ENCODE data around the gene ETNK1.
"Not testable (repeated sequence)": the region's sequence is repeated elsewhere in the genome, so short reads cannot be mapped to it uniquely, and the experiment has no call there.

Gene ETNK1

DNA sequence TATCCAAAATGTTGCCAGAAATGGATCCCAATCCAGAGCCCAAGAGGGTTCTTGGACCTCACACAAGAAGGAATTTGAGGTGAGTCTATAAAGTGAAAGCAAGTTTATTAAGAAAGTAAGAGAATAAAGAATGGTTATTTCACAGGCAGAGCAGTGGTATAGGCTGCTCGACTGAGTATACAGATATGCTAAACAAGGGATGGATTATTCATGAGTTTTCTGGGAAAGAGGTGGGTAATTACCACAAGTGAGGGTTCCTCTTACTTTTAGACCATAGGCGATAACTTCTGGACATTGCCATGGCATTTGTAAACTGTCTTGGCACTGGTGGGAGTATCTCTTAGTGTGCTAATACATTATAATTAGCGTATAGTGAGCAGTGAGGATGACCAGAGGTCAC, 73.6 kb downstream of the ETNK1 start:
- ATAC-seq = no peak
- TF ChIP-seq TCF4 (CRISPR knock-in tag; IDR thresholded peaks at IDR 0.05; ENCODE audit: borderline replicate concordance) = no peak
- no peak for TF ChIP-seq TOX (CRISPR knock-in tag; IDR thresholded peaks at IDR 0.05; ENCODE audit: borderline replicate concordance)
- no peak for TF ChIP-seq ZFP3 (CRISPR knock-in tag; IDR thresholded peaks at IDR 0.05)
- no peak for TF ChIP-seq ZNF8 (CRISPR knock-in tag; IDR thresholded peaks at IDR 0.05)
- TF ChIP-seq, protein P1, sequence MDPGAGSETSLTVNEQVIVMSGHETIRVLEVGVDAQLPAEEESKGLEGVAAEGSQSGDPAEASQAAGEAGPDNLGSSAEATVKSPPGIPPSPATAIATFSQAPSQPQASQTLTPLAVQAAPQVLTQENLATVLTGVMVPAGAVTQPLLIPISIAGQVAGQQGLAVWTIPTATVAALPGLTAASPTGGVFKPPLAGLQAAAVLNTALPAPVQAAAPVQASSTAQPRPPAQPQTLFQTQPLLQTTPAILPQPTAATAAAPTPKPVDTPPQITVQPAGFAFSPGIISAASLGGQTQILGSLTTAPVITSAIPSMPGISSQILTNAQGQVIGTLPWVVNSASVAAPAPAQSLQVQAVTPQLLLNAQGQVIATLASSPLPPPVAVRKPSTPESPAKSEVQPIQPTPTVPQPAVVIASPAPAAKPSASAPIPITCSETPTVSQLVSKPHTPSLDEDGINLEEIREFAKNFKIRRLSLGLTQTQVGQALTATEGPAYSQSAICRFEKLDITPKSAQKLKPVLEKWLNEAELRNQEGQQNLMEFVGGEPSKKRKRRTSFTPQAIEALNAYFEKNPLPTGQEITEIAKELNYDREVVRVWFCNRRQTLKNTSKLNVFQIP (CRISPR knock-in tag; IDR thresholded peaks at IDR 0.05; ENCODE audit: borderline replicate concordance, low read depth) = no peak
- TF ChIP-seq ISL1 (CRISPR knock-in tag; IDR thresholded peaks at IDR 0.05) = no peak
- TF ChIP-seq OSR1 (CRISPR knock-in tag; IDR thresholded peaks at IDR 0.05) = no peak
- TF ChIP-seq, protein P2, sequence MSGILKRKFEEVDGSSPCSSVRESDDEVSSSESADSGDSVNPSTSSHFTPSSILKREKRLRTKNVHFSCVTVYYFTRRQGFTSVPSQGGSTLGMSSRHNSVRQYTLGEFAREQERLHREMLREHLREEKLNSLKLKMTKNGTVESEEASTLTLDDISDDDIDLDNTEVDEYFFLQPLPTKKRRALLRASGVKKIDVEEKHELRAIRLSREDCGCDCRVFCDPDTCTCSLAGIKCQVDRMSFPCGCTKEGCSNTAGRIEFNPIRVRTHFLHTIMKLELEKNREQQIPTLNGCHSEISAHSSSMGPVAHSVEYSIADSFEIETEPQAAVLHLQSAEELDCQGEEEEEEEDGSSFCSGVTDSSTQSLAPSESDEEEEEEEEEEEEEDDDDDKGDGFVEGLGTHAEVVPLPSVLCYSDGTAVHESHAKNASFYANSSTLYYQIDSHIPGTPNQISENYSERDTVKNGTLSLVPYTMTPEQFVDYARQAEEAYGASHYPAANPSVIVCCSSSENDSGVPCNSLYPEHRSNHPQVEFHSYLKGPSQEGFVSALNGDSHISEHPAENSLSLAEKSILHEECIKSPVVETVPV (CRISPR knock-in tag; IDR thresholded peaks at IDR 0.05) = no peak
- TF ChIP-seq GLIS3 (CRISPR knock-in tag; IDR thresholded peaks at IDR 0.05) = no peak
- TF ChIP-seq, protein P3, sequence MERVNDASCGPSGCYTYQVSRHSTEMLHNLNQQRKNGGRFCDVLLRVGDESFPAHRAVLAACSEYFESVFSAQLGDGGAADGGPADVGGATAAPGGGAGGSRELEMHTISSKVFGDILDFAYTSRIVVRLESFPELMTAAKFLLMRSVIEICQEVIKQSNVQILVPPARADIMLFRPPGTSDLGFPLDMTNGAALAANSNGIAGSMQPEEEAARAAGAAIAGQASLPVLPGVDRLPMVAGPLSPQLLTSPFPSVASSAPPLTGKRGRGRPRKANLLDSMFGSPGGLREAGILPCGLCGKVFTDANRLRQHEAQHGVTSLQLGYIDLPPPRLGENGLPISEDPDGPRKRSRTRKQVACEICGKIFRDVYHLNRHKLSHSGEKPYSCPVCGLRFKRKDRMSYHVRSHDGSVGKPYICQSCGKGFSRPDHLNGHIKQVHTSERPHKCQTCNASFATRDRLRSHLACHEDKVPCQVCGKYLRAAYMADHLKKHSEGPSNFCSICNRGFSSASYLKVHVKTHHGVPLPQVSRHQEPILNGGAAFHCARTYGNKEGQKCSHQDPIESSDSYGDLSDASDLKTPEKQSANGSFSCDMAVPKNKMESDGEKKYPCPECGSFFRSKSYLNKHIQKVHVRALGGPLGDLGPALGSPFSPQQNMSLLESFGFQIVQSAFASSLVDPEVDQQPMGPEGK (CRISPR knock-in tag; IDR thresholded peaks at IDR 0.05; ENCODE audit: borderline replicate concordance) = no peak
- no peak for TF ChIP-seq CSDC2 (CRISPR knock-in tag; IDR thresholded peaks at IDR 0.05)
- TF ChIP-seq, protein P4, sequence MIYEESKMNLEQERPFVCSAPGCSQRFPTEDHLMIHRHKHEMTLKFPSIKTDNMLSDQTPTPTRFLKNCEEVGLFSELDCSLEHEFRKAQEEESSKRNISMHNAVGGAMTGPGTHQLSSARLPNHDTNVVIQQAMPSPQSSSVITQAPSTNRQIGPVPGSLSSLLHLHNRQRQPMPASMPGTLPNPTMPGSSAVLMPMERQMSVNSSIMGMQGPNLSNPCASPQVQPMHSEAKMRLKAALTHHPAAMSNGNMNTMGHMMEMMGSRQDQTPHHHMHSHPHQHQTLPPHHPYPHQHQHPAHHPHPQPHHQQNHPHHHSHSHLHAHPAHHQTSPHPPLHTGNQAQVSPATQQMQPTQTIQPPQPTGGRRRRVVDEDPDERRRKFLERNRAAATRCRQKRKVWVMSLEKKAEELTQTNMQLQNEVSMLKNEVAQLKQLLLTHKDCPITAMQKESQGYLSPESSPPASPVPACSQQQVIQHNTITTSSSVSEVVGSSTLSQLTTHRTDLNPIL (CRISPR knock-in tag; IDR thresholded peaks at IDR 0.05; ENCODE audit: low read depth) = no peak
- no peak for TF ChIP-seq PPARA (CRISPR knock-in tag; IDR thresholded peaks at IDR 0.05; ENCODE audit: borderline replicate concordance)
- no peak for TF ChIP-seq ZNF565 (CRISPR knock-in tag; conservative IDR thresholded peaks at IDR 0.05; ENCODE audit: low read depth)
- TF ChIP-seq, protein P5, sequence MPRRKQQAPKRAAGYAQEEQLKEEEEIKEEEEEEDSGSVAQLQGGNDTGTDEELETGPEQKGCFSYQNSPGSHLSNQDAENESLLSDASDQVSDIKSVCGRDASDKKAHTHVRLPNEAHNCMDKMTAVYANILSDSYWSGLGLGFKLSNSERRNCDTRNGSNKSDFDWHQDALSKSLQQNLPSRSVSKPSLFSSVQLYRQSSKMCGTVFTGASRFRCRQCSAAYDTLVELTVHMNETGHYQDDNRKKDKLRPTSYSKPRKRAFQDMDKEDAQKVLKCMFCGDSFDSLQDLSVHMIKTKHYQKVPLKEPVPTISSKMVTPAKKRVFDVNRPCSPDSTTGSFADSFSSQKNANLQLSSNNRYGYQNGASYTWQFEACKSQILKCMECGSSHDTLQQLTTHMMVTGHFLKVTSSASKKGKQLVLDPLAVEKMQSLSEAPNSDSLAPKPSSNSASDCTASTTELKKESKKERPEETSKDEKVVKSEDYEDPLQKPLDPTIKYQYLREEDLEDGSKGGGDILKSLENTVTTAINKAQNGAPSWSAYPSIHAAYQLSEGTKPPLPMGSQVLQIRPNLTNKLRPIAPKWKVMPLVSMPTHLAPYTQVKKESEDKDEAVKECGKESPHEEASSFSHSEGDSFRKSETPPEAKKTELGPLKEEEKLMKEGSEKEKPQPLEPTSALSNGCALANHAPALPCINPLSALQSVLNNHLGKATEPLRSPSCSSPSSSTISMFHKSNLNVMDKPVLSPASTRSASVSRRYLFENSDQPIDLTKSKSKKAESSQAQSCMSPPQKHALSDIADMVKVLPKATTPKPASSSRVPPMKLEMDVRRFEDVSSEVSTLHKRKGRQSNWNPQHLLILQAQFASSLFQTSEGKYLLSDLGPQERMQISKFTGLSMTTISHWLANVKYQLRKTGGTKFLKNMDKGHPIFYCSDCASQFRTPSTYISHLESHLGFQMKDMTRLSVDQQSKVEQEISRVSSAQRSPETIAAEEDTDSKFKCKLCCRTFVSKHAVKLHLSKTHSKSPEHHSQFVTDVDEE (CRISPR knock-in tag; IDR thresholded peaks at IDR 0.05) = no peak
- TF ChIP-seq SNAI2 (CRISPR knock-in tag; IDR thresholded peaks at IDR 0.05) = no peak

DNA sequence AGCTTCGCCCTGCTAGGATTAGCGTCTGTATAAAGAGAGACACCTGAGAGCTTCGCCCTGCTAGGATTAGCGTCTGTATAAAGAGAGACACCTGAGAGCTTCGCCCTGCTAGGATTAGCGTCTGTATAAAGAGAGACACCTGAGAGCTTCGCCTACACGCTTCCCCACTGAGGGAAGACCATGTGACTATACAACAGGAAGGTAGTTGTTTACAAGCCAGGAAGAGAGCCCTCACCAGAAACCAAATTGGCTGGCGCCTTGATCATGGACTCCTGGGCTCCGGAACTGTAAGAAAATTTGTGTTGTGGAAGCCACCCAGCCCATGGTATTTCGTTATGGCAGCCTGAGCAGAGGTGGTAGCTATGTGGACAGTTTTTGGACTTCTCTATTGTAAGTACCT, 74.7 kb downstream of the ETNK1 start:
- ATAC-seq = not testable (repeated sequence)

DNA sequence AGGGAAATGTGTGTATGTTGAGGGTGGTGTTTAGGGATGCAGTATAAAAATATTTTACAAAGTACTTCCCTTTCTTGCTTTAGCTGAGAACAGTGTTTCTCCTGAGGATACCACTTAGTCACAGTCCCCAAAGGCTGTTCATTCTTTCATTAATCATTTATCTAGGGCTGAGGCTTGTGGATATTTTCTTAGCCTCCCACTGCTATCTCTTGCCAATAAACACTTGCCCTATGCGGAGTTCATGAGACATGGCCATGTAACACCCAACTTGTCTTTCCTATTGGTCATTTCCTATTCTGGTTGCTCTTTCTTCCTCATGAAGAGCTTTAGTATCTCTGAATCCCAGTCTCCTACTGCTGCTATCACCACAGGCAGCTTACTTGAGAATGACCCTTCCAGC, 75.1 kb downstream of the ETNK1 start:
- ATAC-seq = no peak

DNA sequence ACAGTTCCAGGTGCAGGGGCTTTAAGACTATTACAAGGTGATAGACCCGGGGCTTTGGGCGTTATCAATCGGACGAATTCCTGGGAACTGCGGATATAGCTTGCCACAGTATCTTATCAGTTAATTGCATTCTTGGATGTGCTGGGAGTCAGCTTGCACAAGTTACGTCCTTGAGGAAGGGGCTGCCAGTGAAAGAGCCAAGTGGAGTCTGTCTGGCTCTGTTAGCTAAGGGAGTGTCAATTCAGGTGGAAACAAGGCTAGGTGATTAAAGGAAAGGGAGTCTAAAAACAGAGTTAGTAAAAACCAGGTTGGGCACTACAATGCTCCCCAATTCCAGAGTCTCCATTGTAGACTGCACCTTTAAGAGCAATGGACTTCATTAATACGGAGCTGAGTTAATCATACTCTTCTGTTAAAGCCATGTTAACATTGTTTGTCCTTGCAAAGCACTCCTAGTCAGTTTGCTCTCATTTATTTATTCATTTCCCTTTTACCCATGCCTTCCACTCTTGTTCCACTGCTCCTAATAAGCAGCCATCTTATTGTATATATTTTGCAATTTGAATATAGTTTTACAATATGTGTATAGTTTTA, 76.3 kb downstream of the ETNK1 start:
- not testable (repeated sequence) for ATAC-seq

More for the DNA sequence above, 75.1 kb downstream of the ETNK1 start:
- TF ChIP-seq BACH2 (CRISPR knock-in tag; IDR thresholded peaks at IDR 0.05; ENCODE audit: borderline replicate concordance) (no peak), TOX (CRISPR knock-in tag; IDR thresholded peaks at IDR 0.05; ENCODE audit: borderline replicate concordance) (no peak), CSDC2 (CRISPR knock-in tag; IDR thresholded peaks at IDR 0.05) (no peak), GLIS3 (CRISPR knock-in tag; IDR thresholded peaks at IDR 0.05) (no peak), TCF4 (CRISPR knock-in tag; IDR thresholded peaks at IDR 0.05; ENCODE audit: borderline replicate concordance) (no peak), OSR1 (CRISPR knock-in tag; IDR thresholded peaks at IDR 0.05) (no peak)
- TF ChIP-seq, protein P2 (CRISPR knock-in tag; IDR thresholded peaks at IDR 0.05) = no peak
